Measurements from ENCODE around the gene COL5A3. TPM values are rescaled to one million over a fixed set of nuclear protein-coding genes. Genes with fewer than 3 reads are reported as not detected.
"Not testable (repeated sequence)": the region's sequence is repeated elsewhere in the genome, so short reads cannot be mapped to it uniquely, and the experiment has no call there.

The COL5A3 gene
- 1.2 TPM for total RNA-seq

DNA sequence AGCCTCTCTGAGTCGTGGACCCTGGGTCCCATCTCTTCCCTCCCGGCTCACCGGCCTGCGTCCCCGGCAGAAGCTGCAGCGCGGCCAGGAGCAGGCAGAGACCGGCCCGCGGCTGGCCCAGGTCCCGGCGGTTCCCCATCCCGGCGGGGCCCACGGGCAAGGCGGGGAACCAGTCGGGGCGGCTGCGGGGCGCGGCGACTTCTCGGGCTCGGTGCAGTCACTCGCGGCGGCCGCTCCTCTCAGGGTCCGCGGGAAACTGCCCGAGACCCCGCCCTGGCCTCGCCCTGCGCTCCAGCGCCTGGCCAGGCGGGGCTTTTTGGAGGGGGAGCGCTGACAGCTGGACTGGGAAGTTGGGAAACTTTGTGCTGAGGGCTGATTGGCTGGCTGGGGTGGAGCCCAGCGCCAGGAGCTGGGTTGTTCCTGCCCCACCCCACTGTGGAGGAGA is at the start of gene COL5A3:
Gene COL5A3, minus strand, starts transcription at position 258 of the 445 bp plus-strand sequence. Its CDS starts 119 bp downstream, at position 139.
- DNase-seq: no peak

DNA sequence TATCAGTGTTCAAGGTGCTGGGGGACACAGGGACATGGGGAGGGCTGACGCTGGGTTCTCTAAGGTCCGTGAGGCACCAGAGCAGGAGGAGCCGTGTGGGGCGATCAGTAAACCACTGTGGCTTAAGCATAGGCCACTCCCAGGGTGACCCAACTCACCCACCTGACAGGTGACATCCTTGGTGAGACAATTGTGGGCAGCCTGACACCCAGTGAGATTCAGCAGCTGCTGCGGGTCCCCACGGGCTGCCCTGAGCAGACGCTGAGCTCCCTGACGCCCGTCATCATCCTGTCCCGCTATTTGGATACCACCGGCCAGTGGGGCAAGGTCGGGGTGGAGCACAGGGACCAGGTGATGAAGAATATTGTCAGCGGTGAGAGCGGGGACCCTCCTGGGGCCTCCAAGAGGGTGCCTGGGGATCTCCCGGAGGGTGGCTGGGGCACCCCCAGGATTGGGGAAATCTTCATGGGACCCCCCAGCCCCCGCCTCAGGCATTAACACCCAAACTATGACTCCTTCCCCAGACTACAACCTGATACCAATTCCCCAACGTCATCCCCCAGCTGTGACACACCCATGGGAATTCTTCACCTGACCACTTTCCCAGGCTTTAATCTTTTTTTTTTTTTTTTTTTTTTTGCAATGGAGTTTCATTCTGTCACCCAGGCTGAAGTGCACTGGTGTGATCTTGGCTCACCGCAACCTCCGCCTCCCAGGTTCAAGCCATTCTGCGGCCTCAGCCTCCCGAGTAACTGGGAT is 42.5 kb upstream of the COL5A3 start:
- DNase-seq: no peak

DNA sequence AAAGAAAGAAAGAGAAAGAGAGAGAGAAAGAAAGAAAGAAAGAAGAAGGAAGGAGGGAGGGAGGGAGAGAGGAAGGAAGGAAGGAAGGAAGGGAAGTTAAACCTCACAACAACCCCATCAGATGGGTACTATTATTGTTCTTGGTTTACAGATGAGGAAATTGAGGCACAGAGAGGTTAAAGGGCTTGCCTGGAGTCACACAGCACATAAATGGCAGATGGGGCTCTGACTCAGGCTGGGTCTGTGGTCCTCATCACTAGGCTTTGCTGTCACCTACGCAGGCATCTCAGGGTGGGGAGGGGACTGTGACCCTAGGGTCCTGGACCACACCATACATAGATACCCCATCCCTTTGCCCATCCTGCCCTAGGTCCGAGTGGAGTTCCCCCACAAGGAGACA is 39.3 kb upstream of the COL5A3 start:
- DNase-seq: no peak

DNA sequence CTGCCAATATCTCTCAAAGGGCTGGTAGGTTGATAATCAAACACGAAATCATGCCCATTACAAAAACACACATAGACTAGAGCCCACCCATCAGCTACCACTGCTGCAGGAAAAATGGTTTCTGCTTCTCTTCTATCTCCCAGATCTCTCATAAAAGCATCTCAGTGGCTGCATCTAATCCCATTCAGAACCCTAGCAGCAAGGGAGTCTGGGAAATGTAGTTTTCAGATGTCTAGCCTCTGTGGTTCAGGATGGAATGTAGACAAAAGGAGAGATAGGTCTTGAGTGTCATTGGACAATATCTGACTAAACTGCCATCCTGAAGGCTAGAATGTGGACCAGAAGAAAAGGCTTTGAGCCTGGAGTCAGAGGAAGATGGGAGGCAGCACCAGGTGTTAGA is 35.1 kb upstream of the COL5A3 start:
- no peak for DNase-seq

DNA sequence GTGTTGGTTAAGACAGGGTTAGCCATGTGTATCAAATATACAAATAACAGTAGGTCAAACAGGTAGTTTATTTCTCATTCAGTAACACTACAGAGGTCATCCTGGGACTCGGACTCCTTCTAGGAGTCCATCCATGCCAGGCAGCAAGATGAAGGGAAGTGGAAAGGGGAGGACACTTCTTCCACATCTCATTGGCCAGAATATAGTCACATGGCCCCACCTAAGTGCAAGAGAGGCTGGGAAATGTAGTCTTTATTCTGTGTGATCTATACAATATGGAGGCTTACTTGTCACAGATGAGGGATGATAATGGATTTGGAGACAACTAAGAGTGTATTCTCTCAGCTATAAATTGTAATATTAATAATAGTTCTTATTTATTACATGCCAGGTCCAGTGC is 34.1 kb upstream of the COL5A3 start:
- no peak for DNase-seq

DNA sequence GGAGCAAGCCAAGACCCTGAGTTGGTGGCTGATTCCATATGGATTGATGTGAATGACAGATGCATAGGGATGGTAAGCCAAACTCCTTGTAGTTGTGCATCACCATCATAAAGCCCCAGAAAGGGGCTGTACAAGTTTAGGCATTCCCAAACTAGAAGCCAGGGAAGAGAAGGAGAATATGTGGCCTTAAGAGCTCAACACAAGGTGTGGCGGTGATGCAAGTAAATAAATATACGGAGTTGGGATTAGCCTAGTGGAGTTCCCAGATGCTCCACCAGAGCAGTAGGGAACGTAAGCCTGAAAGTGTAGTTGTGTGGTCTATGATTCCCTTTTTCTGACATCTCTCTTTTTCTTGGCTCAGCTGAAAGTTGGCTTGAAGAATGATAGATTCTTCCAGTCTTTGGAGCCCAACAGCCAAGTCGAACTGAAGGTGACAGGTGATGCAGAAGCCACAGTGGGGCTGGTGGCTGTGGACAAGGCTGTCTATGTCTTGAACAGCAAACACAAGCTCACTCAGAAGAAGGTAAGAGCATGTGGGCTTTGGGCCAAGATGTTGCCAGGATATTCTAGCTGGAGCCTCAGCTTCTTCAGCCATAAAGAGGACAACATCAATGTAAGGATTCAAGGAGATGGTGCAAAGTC is 33.1 kb upstream of the COL5A3 start:
- DNase-seq: no peak

DNA sequence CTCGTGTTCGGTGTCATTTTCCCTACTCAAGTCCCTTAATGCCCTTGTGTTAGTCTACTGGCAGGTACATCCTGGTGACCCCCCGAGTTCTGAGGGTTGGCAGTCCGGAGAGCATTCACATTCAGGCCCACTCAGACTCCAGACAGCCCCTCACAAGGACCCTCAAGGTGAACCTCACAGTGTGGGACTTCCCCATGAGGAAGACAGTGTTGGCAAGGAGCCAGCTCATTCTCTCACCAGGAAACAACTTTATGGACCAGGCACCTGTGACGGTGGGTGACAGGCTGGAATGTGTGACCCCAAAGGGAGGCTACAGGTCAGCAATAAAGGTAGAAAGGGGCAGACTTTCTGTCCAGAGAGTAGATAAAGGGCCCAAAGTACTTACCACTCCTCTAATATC is 27.5 kb upstream of the COL5A3 start:
- DNase-seq: no peak

DNA sequence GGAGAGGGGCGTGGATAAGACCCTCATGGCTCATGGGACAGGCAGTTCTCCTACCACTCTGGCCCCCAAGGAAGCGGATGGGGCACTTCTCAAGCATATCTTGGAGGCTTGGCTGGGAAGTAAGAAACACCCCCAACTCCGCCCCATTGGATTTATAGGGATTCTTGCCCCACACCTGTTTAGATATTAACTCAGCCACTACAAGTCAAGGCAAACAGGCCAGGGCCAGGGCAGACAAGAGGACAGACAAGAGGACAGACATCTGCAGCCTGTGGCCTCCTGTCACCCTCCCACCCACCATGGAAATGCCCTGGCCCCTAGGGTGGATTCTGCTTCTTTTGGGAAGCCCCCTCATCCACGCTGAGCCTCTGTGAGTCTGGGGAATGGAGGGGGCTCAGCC is 27.1 kb upstream of the COL5A3 start:
- DNase-seq: no peak

DNA sequence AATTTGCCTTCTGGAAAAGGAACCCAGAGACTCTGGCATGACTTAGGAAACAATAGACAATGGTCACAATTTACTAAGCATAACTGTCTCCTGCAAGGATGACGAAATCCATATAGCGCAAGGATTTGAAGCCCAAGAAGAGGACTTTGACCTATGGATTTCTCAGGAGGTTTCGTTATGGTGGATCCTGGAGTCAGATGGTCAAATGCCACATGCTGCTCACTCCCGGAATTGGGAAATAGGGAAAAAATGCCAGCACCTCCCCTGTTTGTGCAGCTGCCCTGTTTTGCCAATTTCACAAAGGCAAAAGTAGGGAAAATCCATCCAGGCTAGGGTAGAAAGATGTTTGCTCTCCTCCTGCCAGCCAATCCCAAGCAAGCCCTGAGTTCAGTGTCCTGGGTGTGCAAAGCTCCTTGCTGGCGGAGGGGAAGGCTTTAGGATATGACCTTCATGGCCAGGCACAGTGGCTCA is 26.3 kb upstream of the COL5A3 start:
- no peak for DNase-seq

DNA sequence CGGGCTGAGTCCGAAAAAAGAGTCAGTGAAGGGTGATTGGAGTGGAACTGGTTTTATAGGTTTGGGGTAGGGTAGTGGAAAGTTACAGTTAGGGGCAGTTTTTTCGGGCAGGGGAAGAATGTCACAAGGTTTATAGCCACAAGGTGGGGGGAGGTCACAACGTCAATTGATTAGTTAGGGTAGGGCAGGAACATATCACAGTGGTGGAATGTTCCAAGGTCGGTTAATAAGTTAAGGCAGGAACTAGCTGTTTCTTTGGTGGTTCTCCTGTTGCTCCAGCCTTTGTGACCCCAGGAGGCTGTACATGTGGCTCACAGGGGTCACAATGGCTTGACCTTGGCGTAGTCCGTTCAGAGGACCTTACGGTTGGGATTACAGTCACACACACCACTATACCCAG is 23.3 kb upstream of the COL5A3 start:
- no peak for DNase-seq

DNA sequence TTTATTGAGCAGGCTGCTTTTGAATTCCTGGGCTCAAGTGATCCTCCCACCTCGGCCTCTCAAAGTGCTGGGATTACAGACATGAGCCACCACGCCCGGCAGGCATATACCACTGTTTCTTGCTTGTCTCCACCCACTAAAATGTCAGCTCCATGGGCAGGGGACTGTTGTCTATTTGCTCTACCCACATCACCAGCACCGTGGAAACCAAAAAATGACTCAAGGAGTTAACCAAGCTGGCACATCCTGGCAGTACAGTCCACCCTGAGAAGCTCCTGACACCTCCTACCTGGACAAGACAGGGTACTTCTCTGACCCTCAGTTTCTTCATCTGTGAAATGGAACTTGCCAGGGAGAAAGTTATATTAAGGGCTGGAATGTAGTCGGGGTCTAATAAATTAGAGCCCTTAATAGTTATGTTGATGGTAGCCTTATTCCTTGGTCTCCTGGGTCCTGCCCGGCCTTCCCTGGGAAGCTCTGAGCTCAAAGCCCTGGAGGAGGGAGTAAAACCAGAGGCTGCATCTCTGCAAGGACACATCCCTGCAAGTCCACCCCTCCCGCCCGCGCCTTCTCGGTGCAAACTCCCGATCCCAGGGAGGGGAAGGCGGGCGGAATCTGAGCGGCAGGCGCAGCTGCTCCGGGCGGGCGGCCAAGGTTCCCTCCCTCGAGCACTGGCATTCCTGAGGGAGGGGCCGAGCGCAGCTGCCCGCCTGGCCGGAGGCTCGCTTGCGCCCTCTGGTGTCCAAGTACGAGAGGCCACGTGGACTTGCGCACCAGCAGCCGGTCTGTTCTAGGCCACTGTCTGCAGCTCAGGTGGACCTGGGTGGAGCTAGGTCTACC is 17.1 kb upstream of the COL5A3 start:
- DNase-seq: peak; percentile 78

DNA sequence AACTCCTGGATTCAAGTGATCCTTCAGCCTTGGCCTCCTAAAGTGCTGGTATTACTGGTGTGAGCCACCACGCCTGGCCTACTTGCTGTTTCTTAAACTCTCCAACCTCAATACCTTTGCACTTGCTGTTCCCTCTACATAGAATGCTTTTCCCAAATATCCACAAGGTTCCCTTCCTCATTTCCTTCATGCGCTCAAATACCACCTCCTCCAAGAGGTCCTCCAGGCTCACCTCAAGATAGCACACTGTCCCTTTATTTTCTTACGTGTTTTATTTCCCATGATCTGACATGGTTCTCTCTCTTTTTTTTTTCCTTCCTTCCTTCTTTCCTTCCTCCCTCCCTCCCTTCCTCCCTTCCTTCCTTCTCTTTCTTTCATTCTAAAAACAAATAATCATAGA is 16.4 kb upstream of the COL5A3 start:
- DNase-seq: no peak

DNA sequence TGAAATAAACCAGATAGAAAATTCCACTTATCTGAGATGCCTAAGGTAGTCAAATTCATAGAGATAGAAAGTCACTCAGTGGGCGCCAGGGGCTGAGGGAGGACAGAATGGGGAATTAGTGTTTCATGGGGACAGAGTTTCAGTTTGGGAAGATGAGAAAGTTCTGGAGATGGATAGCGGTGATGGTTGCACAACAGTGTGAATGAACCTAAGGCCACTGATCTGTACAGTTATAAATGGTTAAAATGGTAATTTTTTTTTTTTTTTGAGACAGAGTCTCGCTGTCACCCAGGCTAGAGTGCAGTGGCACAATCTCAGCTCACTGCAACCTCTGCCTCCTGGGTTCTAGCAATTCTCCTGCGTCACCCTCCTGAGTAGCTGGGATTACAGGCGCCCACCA is 12.8 kb upstream of the COL5A3 start:
- not testable (repeated sequence) for DNase-seq

DNA sequence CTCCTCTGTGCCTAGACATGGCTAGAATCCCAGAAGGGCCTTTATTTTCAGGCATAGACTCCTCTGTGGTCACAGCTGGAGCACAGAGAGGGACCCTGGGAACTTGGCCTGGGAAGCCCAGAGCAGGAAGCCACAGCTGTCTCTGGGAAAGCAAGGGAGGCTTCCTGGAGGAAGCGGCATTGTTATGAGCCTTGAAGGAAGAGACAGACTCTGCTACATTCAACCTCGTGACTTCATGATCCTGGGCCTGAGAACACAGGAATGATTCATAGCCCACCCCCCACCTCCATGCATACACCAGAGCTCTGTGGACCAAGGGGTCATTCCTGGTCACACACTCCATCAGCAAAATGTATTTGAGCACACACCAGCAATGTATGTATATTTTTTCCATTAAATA is 11.6 kb upstream of the COL5A3 start:
- DNase-seq: no peak

DNA sequence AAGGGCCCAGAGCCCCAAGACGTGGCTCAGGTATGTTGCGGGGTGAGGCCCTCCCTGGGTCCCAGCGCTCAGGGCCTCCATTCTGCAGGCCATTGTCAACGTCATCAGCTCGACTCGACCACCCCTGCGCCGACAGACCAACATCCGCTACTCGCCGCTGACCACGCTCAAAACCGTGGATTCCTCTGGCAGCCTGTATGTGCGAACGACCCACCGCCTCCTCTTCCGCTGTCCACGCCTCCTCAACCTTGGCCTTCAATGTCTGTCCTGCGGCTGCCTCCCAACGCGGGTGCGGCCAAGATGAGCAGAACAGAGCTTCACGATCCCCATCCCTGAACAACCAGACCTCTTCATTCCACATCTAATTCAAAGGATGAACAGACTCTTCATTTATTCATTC is 11.1 kb upstream of the COL5A3 start:
- DNase-seq: no peak

DNA sequence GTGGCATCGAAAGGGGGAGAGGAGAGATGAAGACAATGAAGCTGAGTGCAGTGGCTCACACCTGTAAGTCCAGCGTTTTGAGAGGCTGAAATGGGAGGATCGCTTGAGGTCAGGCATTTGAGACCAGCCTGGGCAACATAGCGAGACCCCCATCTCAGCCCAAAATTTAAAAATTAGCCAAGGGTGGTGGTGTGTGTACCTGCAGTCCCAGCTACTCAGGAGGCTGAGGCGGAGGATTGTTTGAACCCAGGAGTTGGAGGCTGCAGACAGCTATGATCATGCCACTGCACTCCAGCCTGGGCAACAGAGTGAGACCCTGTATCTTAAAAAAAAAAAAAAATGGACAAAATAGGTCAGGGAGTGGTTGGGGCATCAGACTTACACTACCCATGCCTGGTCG is 10.5 kb upstream of the COL5A3 start:
- DNase-seq: no peak

DNA sequence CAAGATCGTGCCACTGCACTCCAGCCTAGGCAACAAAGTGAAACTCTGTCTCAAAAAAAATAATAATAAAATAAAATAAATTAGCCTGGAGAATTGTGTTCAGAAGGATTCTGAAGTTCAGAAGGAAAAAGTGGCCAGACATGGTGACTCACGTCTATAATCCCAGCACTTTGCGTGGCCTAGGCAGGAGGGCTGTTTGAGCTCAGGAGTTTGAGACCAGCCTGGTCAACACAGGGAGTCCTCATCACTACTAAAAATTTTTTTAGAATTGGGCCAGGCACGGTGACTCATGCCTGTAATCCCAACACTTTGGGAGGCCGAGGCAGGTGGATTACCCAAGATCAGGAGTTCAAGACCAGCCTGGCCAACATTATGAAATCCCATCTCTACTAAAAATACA is 8.9 kb upstream of the COL5A3 start:
- DNase-seq: no peak

DNA sequence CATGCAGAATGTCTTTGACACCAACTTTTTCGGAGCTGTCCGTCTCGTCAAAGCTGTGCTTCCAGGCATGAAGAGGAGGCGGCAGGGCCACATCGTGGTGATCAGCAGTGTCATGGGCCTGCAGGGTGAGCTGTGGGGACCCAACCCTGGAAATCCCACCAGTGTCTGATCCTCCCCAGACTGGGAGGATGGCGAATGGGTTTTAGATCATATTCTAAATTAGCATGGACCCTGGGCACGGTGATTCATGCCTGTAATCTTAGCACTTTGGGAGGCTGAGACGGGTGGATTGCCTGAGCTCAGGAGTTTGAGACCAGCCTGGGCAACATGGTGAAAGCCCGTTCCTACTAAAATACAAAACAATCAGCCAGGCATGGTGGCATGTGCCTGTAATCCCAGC is 8.5 kb upstream of the COL5A3 start:
- DNase-seq: no peak

DNA sequence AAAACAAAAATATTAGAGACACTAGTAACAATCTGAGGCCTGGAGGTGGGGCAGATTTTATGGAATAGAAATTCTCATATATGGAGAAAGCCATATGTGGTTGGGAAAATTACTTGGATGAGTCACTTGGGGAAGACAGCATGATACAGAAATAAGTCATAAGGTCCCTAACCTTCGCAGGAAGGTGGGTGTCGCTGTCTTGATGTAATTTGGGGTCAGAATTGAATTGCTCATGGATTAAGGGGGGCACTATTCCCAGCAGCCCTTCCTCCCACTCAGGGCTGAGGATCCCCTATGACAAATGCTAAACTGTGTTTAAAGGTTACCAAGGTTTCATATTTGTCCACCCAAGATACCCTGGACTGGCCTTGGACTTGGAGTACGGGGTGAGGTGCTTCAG is 8.0 kb upstream of the COL5A3 start:
- no peak for DNase-seq

DNA sequence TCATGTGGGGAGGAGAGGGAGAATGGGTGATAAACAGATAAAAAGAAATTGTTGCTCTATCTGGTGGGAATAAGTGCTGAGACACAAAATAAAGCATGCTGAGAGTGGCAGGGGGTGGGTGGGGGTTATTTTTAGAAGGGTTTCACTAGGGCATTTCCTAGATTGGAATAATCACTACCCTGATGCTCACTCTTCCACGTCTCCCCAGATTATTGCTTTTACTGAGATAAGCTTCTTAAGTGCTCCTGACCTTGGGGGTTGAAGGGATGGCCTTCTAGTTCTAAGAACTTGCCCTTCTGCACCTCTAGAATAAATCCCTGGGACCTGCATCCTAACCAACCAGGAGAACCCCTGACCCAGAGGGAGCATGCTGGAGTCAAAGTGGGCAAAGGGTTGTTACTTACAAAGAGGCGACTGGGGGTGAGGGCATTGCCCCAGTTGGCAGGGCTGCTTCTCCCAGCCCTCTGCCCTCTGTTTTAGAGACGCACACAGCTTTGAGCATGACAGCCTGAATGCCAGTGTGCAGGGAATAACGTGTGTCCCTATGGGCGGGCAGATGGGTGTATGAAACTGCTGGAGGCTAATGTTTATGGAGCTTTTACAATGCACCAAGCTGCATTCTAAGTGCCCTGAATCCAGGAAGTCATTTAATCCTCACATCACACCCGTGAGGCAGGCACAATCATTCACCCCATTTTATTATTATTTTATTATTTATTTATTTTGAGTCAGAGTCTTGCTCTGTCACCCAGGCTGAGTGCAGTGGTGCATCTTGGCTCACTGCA is 3.7 kb upstream of the COL5A3 start:
- no peak for DNase-seq

DNA sequence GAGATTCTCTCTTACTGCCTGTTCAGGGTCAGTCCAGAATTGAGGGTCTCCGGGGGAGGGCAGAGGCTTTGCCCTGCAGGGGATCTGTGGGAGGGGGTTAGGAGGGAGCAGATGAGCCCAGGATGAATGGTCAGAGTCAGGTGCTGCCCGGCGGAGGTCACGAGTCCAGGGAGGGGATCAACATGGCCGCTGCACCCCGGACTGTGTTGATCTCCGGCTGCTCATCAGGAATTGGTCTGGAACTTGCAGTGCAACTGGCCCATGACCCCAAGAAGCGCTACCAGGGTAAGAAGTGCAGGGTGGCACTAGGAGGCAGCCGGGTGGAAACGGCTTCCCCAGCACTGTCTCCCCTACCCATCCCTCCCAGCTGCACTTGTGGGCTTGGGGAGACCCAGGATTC is 3.0 kb upstream of the COL5A3 start, which contains the start of gene RDH8:
Gene RDH8, plus strand, starts transcription at position 168 of the 400 bp plus-strand sequence. Its CDS starts 15 bp downstream, at position 183.
- DNase-seq: no peak

DNA sequence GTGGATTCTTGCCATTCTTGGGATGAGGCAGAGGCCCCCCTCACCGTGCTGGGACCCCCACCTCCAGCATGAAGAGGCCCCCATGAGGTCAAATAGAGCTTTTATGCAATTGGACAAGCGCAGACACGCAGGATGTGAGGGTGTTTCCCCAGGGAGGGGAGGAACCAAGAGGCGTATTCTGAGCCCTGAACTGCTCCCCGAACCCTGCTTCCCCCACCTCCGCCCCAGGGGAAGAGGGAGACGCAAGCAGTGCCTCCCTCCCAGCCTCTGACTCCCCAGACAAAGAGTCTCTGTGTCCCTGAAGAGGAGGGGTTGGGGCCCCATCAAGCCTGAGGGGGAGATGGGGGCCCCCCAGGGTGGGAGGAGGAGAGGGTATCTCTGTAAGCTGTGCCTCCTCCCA is 1.7 kb upstream of the COL5A3 start:
- no peak for DNase-seq
